K562 (cell line): ENCODE data around the gene STEEP1. TPM values are rescaled to one million over a fixed set of nuclear protein-coding genes. Genes with fewer than 3 reads are reported as not detected.

Experiments
- ATAC-seq: fragments of 200-7000 bp; cut with Tn5 transposase; 3 replicates; pipeline ENCODE4 v1.9.1; 2020; ENCODE audit warnings: moderate library complexity
- BruUV-seq: library from RNA; stranded (reverse); fragments of 400-500 nt; replicated peaks from 2 replicates; lab custom pipeline; 2021; lab: Mats Ljungman, UMichigan
- CTCF ChIA-PET: fragments of 300-600 bp; formaldehyde crosslinking; extraction: SDS; loops from one replicate; lab custom pipeline; 2021; ENCODE audit warnings: low intra/inter-chr PET ratio; lab: Yijun Ruan, JAX
- POLR2A ChIA-PET: fragments of 300-600, 350-650 bp; sonication (Branson Sonifier 250); formaldehyde crosslinking; extraction: SDS; loops from one replicate; lab custom pipeline; 2021; ENCODE audit warnings: antibody characterized with exemption, inconsistent platforms; lab: Yijun Ruan, JAX
- DNase-seq, 4 experiments: peaks; one replicate each; pipeline versions ENCODE4 v3.0.0 to v3.0.0-alpha.2; 2011 to 2018; ENCODE audit warnings: low spot score in 3 of 4, mixed read lengths in 3 of 4; ENCODE audit errors: extremely low read depth in 1 of 4
- FAIRE-seq: peaks from 2 replicates; lab custom pipeline; 2011; peaks lifted over from hg19 to GRCh38; lab: Jason Lieb, UNC
- H2AFZ ChIP-seq: 2 replicates; pipeline ENCODE4 v1.6.0; 2011; ENCODE audit warnings: low read depth, low read length, control low read depth, inconsistent platforms
- H3K27ac ChIP-seq: fragments of 200-600 bp; 3 replicates; pipeline ENCODE4 v1.8.0; 2011; ENCODE audit warnings: low read depth, mild to moderate bottlenecking, control low read depth, inconsistent platforms, low read length, moderate library complexity, mixed read lengths; ENCODE audit errors: extremely low read depth
- H3K27me3 ChIP-seq, 2 experiments: fragments of 300-600 bp in 1 of 2; 2 replicates in 1 of 2; 3 replicates in 1 of 2; pipeline versions ENCODE4 v1.6.0 to v1.8.0; 2011; ENCODE audit warnings: inconsistent platforms in 2 of 2, low read length in 2 of 2, mild to moderate bottlenecking in 1 of 2, mixed read lengths in 1 of 2, moderate library complexity in 1 of 2; ENCODE audit not compliant: control insufficient read depth in 2 of 2, insufficient read depth in 2 of 2
- H3K36me3 ChIP-seq: fragments of 300-600 bp; 3 replicates; pipeline ENCODE4 v1.8.0; 2011; ENCODE audit warnings: mild to moderate bottlenecking, low read length, inconsistent platforms; ENCODE audit not compliant: control insufficient read depth, insufficient read depth
- H3K4me1 ChIP-seq, 2 experiments: fragments of 200-600 bp in 1 of 2; replicated peaks in 1 of 2; 2 replicates in 1 of 2; 3 replicates in 1 of 2; pipeline versions ENCODE4 v1.5.1 to v1.8.0; 2011; ENCODE audit warnings: inconsistent platforms in 2 of 2, low read length in 2 of 2, mild to moderate bottlenecking in 1 of 2, mixed read lengths in 1 of 2, moderate library complexity in 1 of 2; ENCODE audit not compliant: control insufficient read depth in 2 of 2, insufficient read depth in 2 of 2
- H3K4me2 ChIP-seq: 2 replicates; pipeline ENCODE4 v1.6.1; 2011; ENCODE audit warnings: low read length, control low read depth, inconsistent platforms, mixed read lengths; ENCODE audit not compliant: insufficient read depth
- H3K4me3 ChIP-seq: fragments of 200-600 bp; sonication (generic), shearing (Covaris generic); 2 replicates; pipeline ENCODE4 v1.5.1; 2016; ENCODE audit warnings: control low read depth, inconsistent platforms
- H3K79me2 ChIP-seq: fragments of 200-600 bp; 3 replicates; pipeline ENCODE4 v1.8.0; 2011; ENCODE audit warnings: low read length, inconsistent platforms; ENCODE audit not compliant: control insufficient read depth, insufficient read depth
- H3K9ac ChIP-seq, 2 experiments: 2 replicates each; pipeline versions ENCODE4 v1.6.0 to v1.6.1; 2011; ENCODE audit warnings: low read depth in 2 of 2, low read length in 2 of 2, control low read depth in 1 of 2, inconsistent platforms in 1 of 2, mild to moderate bottlenecking in 1 of 2, mixed read lengths in 1 of 2; ENCODE audit not compliant: insufficient read depth in 1 of 2
- H3K9me1 ChIP-seq: one replicate; pipeline ENCODE4 v1.6.0; 2011; ENCODE audit warnings: inconsistent platforms, mild to moderate bottlenecking, low read length, moderate library complexity; ENCODE audit not compliant: control insufficient read depth, insufficient read depth
- H3K9me3 ChIP-seq: replicated peaks from 2 replicates; pipeline ENCODE4 v1.5.1; 2011; ENCODE audit warnings: low read depth, low read length, inconsistent platforms; ENCODE audit not compliant: control insufficient read depth, insufficient read depth
- H4K20me1 ChIP-seq: replicated peaks from 2 replicates; pipeline ENCODE4 v1.6.1; 2011; ENCODE audit warnings: low read length, inconsistent platforms, mixed read lengths; ENCODE audit not compliant: control insufficient read depth, insufficient read depth
- BCL6 ChIP-seq: fragments of 250-450 bp; sonication (Bioruptor Pico); IDR thresholded peaks from 2 replicates; pipeline ENCODE4 v1.4.0; 2020
- CBX2 ChIP-seq: fragments of 200-600 bp; sonication (generic); IDR thresholded peaks from one replicate; pipeline ENCODE4 v1.6.1; 2012; ENCODE audit warnings: mild to moderate bottlenecking, low read length, inconsistent platforms; ENCODE audit not compliant: insufficient read depth, poor library complexity, severe bottlenecking
- KAT8 ChIP-seq: fragments of 450-650 bp; IDR thresholded peaks from 2 replicates; pipeline ENCODE4 v1.6.1; 2016; ENCODE audit warnings: low read depth, mild to moderate bottlenecking
- POU5F1 ChIP-seq: fragments of 150-350 bp; IDR thresholded peaks from 2 replicates; pipeline ENCODE4 v1.6.1; 2014; ENCODE audit warnings: borderline replicate concordance, low read length, low read depth, mild to moderate bottlenecking; ENCODE audit not compliant: partially characterized antibody
- WGBS: fragments of 100-300 bp; shearing (Covaris generic); methylation state at CpG from one replicate; pipeline ENCODE4 v1.1.6; 2016; ENCODE audit warnings: low coverage, mixed read lengths; ENCODE audit not compliant: insufficient coverage; ENCODE audit errors: missing lambda C conversion rate; 5-methylcytosine and 5-hydroxymethylcytosine counted together
- in situ Hi-C: fragments of 300-500 bp; cut with MboI; formaldehyde crosslinking; loops from 4 replicates; pipeline ENCODE4 v1.15.0; 2018; ENCODE audit warnings: inconsistent platforms, mixed read lengths
- intact Hi-C: fragments of 100-400 bp; cut with micrococcal nuclease; formaldehyde crosslinking; loops from 2 replicates; pipeline ENCODE4 v1.14.2; 2022
- polyA plus RNA-seq, 8 experiments: library from polyadenylated mRNA; depleted of rRNA in 4 of 8; stranded (reverse) in 5 of 8; unstranded in 3 of 8; fragments of >200 nt; fragmentation: Nextera tagmentation in 2 of 8; fragmentation: Illumina TruSeq in 1 of 8; extraction: Ambion mirVana in 2 of 8; extraction: Trizol in 1 of 8; gene quantifications; 2 replicates each; pipeline versions ENCODE4 v1.2.1 to v1.2.3, GENCODE V29; 2011 to 2014; ENCODE audit warnings: inconsistent platforms in 1 of 8, missing spikeins in 1 of 8
- total RNA-seq, 7 experiments: library from RNA; depleted of rRNA in 6 of 7; stranded (reverse); fragments of >200 nt in 6 of 7; fragmentation: Illumina TruSeq in 2 of 7; extraction: Trizol in 2 of 7; gene quantifications; 2 replicates each; pipeline versions ENCODE4 v1.2.1 to v1.2.3, GENCODE V29; 2011 to 2021; ENCODE audit warnings: low replicate concordance in 1 of 7
- TF ChIP-seq, protein P1 (sequence below): sonication (generic); formaldehyde crosslinking; IDR thresholded peaks from 2 replicates; pipeline ENCODE4 v1.8.0; 2022; ENCODE audit warnings: mild to moderate bottlenecking, missing genetic modification reagents
- TF ChIP-seq, protein P2 (sequence below): sonication (generic); formaldehyde crosslinking; IDR thresholded peaks from 2 replicates; pipeline ENCODE4 v1.8.0; 2022; ENCODE audit warnings: mild to moderate bottlenecking, low read depth, missing genetic modification reagents
- TF ChIP-seq, protein P3 (sequence below): sonication (generic); formaldehyde crosslinking; IDR thresholded peaks from 2 replicates; pipeline ENCODE4 v1.8.0; 2023; ENCODE audit warnings: missing genetic modification reagents, mild to moderate bottlenecking, borderline replicate concordance
- TF ChIP-seq, protein P4 (sequence below), 2 experiments: fragments of 450-650 bp; IDR thresholded peaks; 2 replicates each; pipeline ENCODE4 v1.6.1; 2018; ENCODE audit warnings: mild to moderate bottlenecking in 2 of 2, low read depth in 1 of 2; ENCODE audit not compliant: partially characterized antibody in 2 of 2

The STEEP1 gene
- total and polyA plus RNA-seq, 9 of the 15 experiments (the other 6 are each of a cell fraction or from before 2014, with no cell fraction given): 15.0 to 73.7 (median 40.3) TPM

DNA sequence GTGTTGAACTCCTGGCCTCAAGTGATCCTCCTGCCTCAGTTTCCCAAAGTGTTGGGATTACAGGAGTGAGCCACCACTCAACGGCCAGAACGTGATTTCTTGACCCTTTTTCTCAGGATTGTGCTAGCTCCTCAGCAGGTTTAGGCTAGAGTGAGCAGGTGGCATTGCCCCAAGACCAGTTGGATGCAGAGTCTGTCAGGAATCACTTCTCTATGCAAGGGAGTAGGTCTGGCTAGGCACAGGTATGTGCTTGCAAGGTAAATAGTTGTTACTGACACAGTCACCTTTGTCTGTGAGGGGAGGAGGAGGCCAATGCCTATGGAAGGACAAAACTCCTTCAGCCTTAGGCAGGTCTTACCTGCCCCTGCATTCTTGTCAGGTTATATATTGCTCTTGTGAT is 72.7 kb downstream of the STEEP1 start:
- H3K79me2 ChIP-seq: no peaks in the 10 kb centered on the region
- H3K4me1 ChIP-seq: no peaks in the 10 kb centered on the region; a peak in 1 of 5 replicates
- H3K9ac ChIP-seq: no peak overlapping the region
- H4K20me1 ChIP-seq: no peaks in the 10 kb centered on the region
- no peak overlapping the region for H3K4me2 ChIP-seq
- H3K27me3 ChIP-seq: no peaks in the 10 kb centered on the region; a peak in 1 of 5 replicates
- H3K9me1 ChIP-seq: no peaks in the 10 kb centered on the region
- BruUV-seq: no TSS peak
- in situ Hi-C loops: no loop called here
- POLR2A ChIA-PET: interaction anchor here (0.7 to 1.5 kb wide), 3 partner anchors 10 to 299 kb away, joined by 3 to 4 read pairs (median 3); partner anchors contain the start of gene RPL39
- TF ChIP-seq POU5F1 (no peak), BCL6 (CRISPR knock-in tag) (no peak), KAT8 (no peak), CBX2 (no peak)
- TF ChIP-seq, protein P1, sequence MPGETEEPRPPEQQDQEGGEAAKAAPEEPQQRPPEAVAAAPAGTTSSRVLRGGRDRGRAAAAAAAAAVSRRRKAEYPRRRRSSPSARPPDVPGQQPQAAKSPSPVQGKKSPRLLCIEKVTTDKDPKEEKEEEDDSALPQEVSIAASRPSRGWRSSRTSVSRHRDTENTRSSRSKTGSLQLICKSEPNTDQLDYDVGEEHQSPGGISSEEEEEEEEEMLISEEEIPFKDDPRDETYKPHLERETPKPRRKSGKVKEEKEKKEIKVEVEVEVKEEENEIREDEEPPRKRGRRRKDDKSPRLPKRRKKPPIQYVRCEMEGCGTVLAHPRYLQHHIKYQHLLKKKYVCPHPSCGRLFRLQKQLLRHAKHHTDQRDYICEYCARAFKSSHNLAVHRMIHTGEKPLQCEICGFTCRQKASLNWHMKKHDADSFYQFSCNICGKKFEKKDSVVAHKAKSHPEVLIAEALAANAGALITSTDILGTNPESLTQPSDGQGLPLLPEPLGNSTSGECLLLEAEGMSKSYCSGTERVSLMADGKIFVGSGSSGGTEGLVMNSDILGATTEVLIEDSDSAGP: no peak
- TF ChIP-seq, protein P2, sequence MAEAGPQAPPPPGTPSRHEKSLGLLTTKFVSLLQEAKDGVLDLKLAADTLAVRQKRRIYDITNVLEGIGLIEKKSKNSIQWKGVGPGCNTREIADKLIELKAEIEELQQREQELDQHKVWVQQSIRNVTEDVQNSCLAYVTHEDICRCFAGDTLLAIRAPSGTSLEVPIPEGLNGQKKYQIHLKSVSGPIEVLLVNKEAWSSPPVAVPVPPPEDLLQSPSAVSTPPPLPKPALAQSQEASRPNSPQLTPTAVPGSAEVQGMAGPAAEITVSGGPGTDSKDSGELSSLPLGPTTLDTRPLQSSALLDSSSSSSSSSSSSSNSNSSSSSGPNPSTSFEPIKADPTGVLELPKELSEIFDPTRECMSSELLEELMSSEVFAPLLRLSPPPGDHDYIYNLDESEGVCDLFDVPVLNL (CRISPR knock-in tag): no peak
- TF ChIP-seq, protein P3, sequence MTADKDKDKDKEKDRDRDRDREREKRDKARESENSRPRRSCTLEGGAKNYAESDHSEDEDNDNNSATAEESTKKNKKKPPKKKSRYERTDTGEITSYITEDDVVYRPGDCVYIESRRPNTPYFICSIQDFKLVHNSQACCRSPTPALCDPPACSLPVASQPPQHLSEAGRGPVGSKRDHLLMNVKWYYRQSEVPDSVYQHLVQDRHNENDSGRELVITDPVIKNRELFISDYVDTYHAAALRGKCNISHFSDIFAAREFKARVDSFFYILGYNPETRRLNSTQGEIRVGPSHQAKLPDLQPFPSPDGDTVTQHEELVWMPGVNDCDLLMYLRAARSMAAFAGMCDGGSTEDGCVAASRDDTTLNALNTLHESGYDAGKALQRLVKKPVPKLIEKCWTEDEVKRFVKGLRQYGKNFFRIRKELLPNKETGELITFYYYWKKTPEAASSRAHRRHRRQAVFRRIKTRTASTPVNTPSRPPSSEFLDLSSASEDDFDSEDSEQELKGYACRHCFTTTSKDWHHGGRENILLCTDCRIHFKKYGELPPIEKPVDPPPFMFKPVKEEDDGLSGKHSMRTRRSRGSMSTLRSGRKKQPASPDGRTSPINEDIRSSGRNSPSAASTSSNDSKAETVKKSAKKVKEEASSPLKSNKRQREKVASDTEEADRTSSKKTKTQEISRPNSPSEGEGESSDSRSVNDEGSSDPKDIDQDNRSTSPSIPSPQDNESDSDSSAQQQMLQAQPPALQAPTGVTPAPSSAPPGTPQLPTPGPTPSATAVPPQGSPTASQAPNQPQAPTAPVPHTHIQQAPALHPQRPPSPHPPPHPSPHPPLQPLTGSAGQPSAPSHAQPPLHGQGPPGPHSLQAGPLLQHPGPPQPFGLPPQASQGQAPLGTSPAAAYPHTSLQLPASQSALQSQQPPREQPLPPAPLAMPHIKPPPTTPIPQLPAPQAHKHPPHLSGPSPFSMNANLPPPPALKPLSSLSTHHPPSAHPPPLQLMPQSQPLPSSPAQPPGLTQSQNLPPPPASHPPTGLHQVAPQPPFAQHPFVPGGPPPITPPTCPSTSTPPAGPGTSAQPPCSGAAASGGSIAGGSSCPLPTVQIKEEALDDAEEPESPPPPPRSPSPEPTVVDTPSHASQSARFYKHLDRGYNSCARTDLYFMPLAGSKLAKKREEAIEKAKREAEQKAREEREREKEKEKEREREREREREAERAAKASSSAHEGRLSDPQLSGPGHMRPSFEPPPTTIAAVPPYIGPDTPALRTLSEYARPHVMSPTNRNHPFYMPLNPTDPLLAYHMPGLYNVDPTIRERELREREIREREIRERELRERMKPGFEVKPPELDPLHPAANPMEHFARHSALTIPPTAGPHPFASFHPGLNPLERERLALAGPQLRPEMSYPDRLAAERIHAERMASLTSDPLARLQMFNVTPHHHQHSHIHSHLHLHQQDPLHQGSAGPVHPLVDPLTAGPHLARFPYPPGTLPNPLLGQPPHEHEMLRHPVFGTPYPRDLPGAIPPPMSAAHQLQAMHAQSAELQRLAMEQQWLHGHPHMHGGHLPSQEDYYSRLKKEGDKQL (CRISPR knock-in tag): no peak
- TF ChIP-seq, protein P4, sequence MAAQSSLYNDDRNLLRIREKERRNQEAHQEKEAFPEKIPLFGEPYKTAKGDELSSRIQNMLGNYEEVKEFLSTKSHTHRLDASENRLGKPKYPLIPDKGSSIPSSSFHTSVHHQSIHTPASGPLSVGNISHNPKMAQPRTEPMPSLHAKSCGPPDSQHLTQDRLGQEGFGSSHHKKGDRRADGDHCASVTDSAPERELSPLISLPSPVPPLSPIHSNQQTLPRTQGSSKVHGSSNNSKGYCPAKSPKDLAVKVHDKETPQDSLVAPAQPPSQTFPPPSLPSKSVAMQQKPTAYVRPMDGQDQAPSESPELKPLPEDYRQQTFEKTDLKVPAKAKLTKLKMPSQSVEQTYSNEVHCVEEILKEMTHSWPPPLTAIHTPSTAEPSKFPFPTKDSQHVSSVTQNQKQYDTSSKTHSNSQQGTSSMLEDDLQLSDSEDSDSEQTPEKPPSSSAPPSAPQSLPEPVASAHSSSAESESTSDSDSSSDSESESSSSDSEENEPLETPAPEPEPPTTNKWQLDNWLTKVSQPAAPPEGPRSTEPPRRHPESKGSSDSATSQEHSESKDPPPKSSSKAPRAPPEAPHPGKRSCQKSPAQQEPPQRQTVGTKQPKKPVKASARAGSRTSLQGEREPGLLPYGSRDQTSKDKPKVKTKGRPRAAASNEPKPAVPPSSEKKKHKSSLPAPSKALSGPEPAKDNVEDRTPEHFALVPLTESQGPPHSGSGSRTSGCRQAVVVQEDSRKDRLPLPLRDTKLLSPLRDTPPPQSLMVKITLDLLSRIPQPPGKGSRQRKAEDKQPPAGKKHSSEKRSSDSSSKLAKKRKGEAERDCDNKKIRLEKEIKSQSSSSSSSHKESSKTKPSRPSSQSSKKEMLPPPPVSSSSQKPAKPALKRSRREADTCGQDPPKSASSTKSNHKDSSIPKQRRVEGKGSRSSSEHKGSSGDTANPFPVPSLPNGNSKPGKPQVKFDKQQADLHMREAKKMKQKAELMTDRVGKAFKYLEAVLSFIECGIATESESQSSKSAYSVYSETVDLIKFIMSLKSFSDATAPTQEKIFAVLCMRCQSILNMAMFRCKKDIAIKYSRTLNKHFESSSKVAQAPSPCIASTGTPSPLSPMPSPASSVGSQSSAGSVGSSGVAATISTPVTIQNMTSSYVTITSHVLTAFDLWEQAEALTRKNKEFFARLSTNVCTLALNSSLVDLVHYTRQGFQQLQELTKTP (IDR thresholded peaks at IDR 0.05; ENCODE audit: low read depth in 1 of 2, partially characterized antibody in 2 of 2): no peak
- intact Hi-C loops: no loop called here
- H3K4me3 ChIP-seq: no peak overlapping the region
- DNase-seq: no peak
- H3K27ac ChIP-seq: no peak overlapping the region
- ATAC-seq: no peak
- no peaks in the 10 kb centered on the region for H3K36me3 ChIP-seq
- FAIRE-seq: no peak
- H2AFZ ChIP-seq: no peak overlapping the region
- CTCF ChIA-PET: no interaction called here
- 0% methylated on average over 2 of the region's 2 CpGs for WGBS
- no peaks in the 10 kb centered on the region for H3K9me3 ChIP-seq
